Measurements from ENCODE around the gene GKN2. TPM values are rescaled to one million over a fixed set of nuclear protein-coding genes. Genes with fewer than 3 reads are reported as not detected.

The GKN2 gene
- total RNA-seq, 4 donors from 2014 or later = not detected

- no peak overlapping the region for H3K27ac ChIP-seq
- no peaks in the 10 kb centered on the region for H3K9me3 ChIP-seq
- no peak for ATAC-seq
- no peak overlapping the region for H3K4me3 ChIP-seq
- H3K27me3 ChIP-seq = no peaks in the 10 kb centered on the region
- WGBS, 2 donors (ENCODE audit: low coverage in 1 of 2) = 42 to 46% methylated on average over 2 of the region's 2 CpGs
- peaks cover 3 to 21% (median 7%) of the 10 kb centered on the region in 3 donors for H3K4me1 ChIP-seq
- no peaks in the 10 kb centered on the region for H3K36me3 ChIP-seq
- TF ChIP-seq POLR2AphosphoS5 (IDR thresholded peaks at IDR 0.05) (no peak), POLR2A (IDR thresholded peaks at IDR 0.05) (no peak), EP300 (IDR thresholded peaks at IDR 0.05) (no peak)
- TF ChIP-seq, protein P1, sequence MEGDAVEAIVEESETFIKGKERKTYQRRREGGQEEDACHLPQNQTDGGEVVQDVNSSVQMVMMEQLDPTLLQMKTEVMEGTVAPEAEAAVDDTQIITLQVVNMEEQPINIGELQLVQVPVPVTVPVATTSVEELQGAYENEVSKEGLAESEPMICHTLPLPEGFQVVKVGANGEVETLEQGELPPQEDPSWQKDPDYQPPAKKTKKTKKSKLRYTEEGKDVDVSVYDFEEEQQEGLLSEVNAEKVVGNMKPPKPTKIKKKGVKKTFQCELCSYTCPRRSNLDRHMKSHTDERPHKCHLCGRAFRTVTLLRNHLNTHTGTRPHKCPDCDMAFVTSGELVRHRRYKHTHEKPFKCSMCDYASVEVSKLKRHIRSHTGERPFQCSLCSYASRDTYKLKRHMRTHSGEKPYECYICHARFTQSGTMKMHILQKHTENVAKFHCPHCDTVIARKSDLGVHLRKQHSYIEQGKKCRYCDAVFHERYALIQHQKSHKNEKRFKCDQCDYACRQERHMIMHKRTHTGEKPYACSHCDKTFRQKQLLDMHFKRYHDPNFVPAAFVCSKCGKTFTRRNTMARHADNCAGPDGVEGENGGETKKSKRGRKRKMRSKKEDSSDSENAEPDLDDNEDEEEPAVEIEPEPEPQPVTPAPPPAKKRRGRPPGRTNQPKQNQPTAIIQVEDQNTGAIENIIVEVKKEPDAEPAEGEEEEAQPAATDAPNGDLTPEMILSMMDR (IDR thresholded peaks at IDR 0.05) = no peak
These were observed 40.0 kb downstream of the GKN2 start for GRCh38 chr2:68912732-68913131.

GRCh38 chr2:68912111-68912510 is 40.6 kb downstream of the GKN2 start:
- Histone ChIP-seq H3K9me3 (no peaks in the 10 kb centered on the region), H3K27ac (no peak overlapping the region), H3K36me3 (no peaks in the 10 kb centered on the region), H3K4me1 (peaks cover 3 to 23% (median 7%) of the 10 kb centered on the region in 3 donors), H3K4me3 (no peak overlapping the region), H3K27me3 (no peaks in the 10 kb centered on the region)
- TF ChIP-seq, protein P1 (IDR thresholded peaks at IDR 0.05) = no peak
- TF ChIP-seq EP300 (IDR thresholded peaks at IDR 0.05) = no peak
- no peak for TF ChIP-seq POLR2AphosphoS5 (IDR thresholded peaks at IDR 0.05)
- TF ChIP-seq POLR2A (IDR thresholded peaks at IDR 0.05) = no peak
- ATAC-seq = no peak
- WGBS, 2 donors (ENCODE audit: low coverage in 1 of 2) = 93% methylated on average over 3 of the region's 3 CpGs; no CpG with 5 or more reads in 1 of the 2 donors

DNA sequence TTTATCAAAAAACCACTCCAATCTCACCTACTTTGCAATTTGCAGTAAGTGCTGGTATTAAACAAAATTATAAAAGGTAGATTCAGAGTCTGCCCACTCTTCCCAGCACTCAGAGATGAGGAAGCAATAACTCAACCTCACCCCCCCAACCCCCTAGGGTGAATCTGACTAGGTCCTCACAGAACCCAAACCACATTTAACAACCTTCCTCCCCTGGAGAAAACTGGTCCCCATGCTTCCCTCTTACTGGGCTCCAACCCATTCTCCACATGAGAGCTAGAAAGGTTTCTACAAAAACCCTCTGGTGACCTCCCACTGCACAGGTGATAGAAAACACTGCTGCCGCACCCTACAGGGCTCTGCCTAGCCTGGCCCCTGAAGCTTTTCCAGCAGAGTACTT is 41.0 kb downstream of the GKN2 start:
- Histone ChIP-seq H3K27ac (no peak overlapping the region), H3K4me1 (peaks cover 3 to 23% (median 7%) of the 10 kb centered on the region in 3 donors), H3K4me3 (no peak overlapping the region), H3K9me3 (no peaks in the 10 kb centered on the region), H3K36me3 (no peaks in the 10 kb centered on the region), H3K27me3 (no peaks in the 10 kb centered on the region)
- TF ChIP-seq POLR2A (IDR thresholded peaks at IDR 0.05) (no peak), POLR2AphosphoS5 (IDR thresholded peaks at IDR 0.05) (no peak), EP300 (IDR thresholded peaks at IDR 0.05) (no peak)
- TF ChIP-seq, protein P1 (IDR thresholded peaks at IDR 0.05) = no peak
- WGBS, 2 donors (ENCODE audit: low coverage in 1 of 2) = 100% methylated on average over 1 of the region's 1 CpG; no CpG with 5 or more reads in 1 of the 2 donors
- ATAC-seq = no peak

DNA sequence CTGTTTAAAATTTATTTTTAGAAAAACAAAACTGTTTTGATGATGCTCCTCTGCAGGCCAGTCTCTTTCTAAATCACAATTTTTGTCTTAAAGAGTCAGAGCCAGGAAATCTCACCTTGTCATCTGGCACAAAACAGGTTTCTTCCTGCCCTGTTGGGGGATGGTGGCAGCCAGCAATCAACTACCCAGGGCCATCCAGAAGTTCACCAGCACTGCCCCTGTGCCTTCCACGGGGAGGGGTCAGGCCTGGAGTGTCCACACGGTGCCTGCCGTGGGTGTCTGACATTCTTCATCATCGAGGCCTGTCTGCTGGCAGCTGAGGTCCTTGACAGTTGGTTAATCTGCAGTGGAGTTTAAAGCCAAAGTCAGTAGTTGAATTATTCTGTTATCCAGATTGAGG is 41.4 kb downstream of the GKN2 start:
- no peak overlapping the region for H3K27ac ChIP-seq
- H3K4me3 ChIP-seq = no peak overlapping the region
- 71% methylated on average over 1 of the region's 4 CpGs; no CpG with 5 or more reads in 1 of the 2 donors for WGBS, 2 donors (ENCODE audit: low coverage in 1 of 2)
- no peaks in the 10 kb centered on the region for H3K27me3 ChIP-seq
- no peaks in the 10 kb centered on the region for H3K36me3 ChIP-seq
- TF ChIP-seq POLR2AphosphoS5 (IDR thresholded peaks at IDR 0.05) (no peak), POLR2A (IDR thresholded peaks at IDR 0.05) (no peak), EP300 (IDR thresholded peaks at IDR 0.05) (no peak)
- TF ChIP-seq, protein P1 (IDR thresholded peaks at IDR 0.05) = no peak
- H3K9me3 ChIP-seq = no peaks in the 10 kb centered on the region
- peaks cover 3 to 23% (median 7%) of the 10 kb centered on the region in 3 donors for H3K4me1 ChIP-seq
- ATAC-seq = no peak

All from gastroesophageal sphincter (tissue), 4 donors.